GM12878 (cell line): Measurements from ENCODE around the gene AP3M1. TPM values are rescaled to one million over a fixed set of nuclear protein-coding genes. Genes with fewer than 3 reads are reported as not detected.

ENCODE experiments used
- ATAC-seq: fragments of 200-7000 bp; cut with Tn5 transposase; 3 replicates; pipeline ENCODE4 v1.9.1; 2020; ENCODE audit warnings: mild to moderate bottlenecking, moderate library complexity
- BruUV-seq: library from RNA; stranded (reverse); fragments of 400-500 nt; replicated peaks from 2 replicates; lab custom pipeline; 2021; lab: Mats Ljungman, UMichigan
- CTCF ChIA-PET: fragments of 300-600 bp; sonication (Branson Sonifier 250); formaldehyde crosslinking; extraction: SDS; loops from one replicate; lab custom pipeline; 2021; ENCODE audit warnings: inconsistent platforms; lab: Yijun Ruan, JAX
- POLR2A ChIA-PET: fragments of 350-600 bp; formaldehyde crosslinking; extraction: SDS; loops from one replicate; lab custom pipeline; 2021; ENCODE audit warnings: inconsistent platforms; lab: Charles Lee
- RAD21 ChIA-PET: fragments of 300-600 bp; sonication (Branson Sonifier 250); formaldehyde crosslinking; loops from one replicate; lab custom pipeline; 2023; ENCODE audit warnings: antibody characterized with exemption; ENCODE audit not compliant: unreplicated experiment; lab: Charles Lee
- SMC1A ChIA-PET: fragments of 300-600 bp; sonication (Branson Sonifier 250); formaldehyde crosslinking; loops from one replicate; lab custom pipeline; 2023; ENCODE audit not compliant: unreplicated experiment, uncharacterized antibody; lab: Charles Lee
- DNase-seq: peaks from one replicate; pipeline ENCODE4 v3.0.0-alpha.2; 2011; ENCODE audit warnings: low read depth, low spot score
- FAIRE-seq: peaks from 3 replicates; lab custom pipeline; 2011; peaks lifted over from hg19 to GRCh38; lab: Jason Lieb, UNC
- H2AFZ ChIP-seq: 2 replicates; pipeline ENCODE4 v1.6.0; 2011; ENCODE audit warnings: low read depth, low read length, control low read depth; ENCODE audit not compliant: control insufficient read depth
- H3K27ac ChIP-seq: 2 replicates; pipeline ENCODE4 v1.5.1; 2011; ENCODE audit warnings: control low read depth; ENCODE audit not compliant: control insufficient read depth, insufficient read depth
- H3K27me3 ChIP-seq, 2 experiments: replicated peaks in 1 of 2; 2 replicates each; pipeline versions ENCODE4 v1.6.0 to v1.6.1; 2011; ENCODE audit warnings: low read length in 1 of 2; ENCODE audit not compliant: control insufficient read depth in 2 of 2, insufficient read depth in 2 of 2
- H3K36me3 ChIP-seq, 2 experiments: 2 replicates each; pipeline ENCODE4 v1.5.1; 2011; ENCODE audit warnings: low read length in 1 of 2; ENCODE audit not compliant: control insufficient read depth in 2 of 2, insufficient read depth in 2 of 2
- H3K4me1 ChIP-seq: 2 replicates; pipeline ENCODE4 v1.6.1; 2011; ENCODE audit warnings: mild to moderate bottlenecking, low read length, moderate library complexity, mixed read lengths; ENCODE audit not compliant: control insufficient read depth, insufficient read depth
- H3K4me2 ChIP-seq: 2 replicates; pipeline ENCODE4 v1.6.0; 2011; ENCODE audit warnings: control low read depth; ENCODE audit not compliant: control insufficient read depth, insufficient read depth
- H3K4me3 ChIP-seq: fragments of 200-600 bp; sonication (generic); 2 replicates; pipeline ENCODE4 v1.5.1; 2016
- H3K79me2 ChIP-seq: 2 replicates; pipeline ENCODE4 v1.6.0; 2011; ENCODE audit warnings: low read length; ENCODE audit not compliant: control insufficient read depth, insufficient read depth
- H3K9ac ChIP-seq: 2 replicates; pipeline ENCODE4 v1.8.0; 2011; ENCODE audit warnings: low read length, control low read depth, mixed read lengths; ENCODE audit not compliant: control insufficient read depth, insufficient read depth
- H3K9me3 ChIP-seq: replicated peaks from 3 replicates; pipeline ENCODE4 v1.5.1; 2011; ENCODE audit warnings: mild to moderate bottlenecking, low read length; ENCODE audit not compliant: control insufficient read depth, insufficient read depth
- H4K20me1 ChIP-seq: 2 replicates; pipeline ENCODE4 v1.6.0; 2011; ENCODE audit not compliant: control insufficient read depth, insufficient read depth
- BACH1 ChIP-seq: fragments of 450-650 bp; IDR thresholded peaks from 2 replicates; pipeline ENCODE4 v1.6.1; 2017; ENCODE audit warnings: mild to moderate bottlenecking, borderline replicate concordance
- BCL11A ChIP-seq: IDR thresholded peaks from 2 replicates; pipeline ENCODE4 v1.6.1; 2011; ENCODE audit warnings: low read depth, low read length
- CHD4 ChIP-seq: fragments of 200-600 bp; sonication (generic); IDR thresholded peaks from 2 replicates; pipeline ENCODE4 v1.6.1; 2016; ENCODE audit warnings: mild to moderate bottlenecking
- HDAC2 ChIP-seq: fragments of 200-600 bp; sonication (generic); IDR thresholded peaks from 2 replicates; pipeline ENCODE4 v1.6.1; 2017
- IRF4 ChIP-seq: IDR thresholded peaks from 2 replicates; pipeline ENCODE4 v1.6.1; 2011; ENCODE audit warnings: low read depth, low read length
- JUNB ChIP-seq: IDR thresholded peaks from 2 replicates; pipeline ENCODE4 v1.6.1; 2016; ENCODE audit warnings: antibody characterized with exemption, mild to moderate bottlenecking
- NFIC ChIP-seq: IDR thresholded peaks from 2 replicates; pipeline ENCODE4 v1.6.1; 2012; ENCODE audit warnings: low read depth, mild to moderate bottlenecking, inconsistent platforms, low read length, moderate library complexity
- POU2F2 ChIP-seq: IDR thresholded peaks from 3 replicates; pipeline ENCODE4 v1.6.1; 2011; ENCODE audit warnings: low read depth, mild to moderate bottlenecking, low read length, borderline replicate concordance
- STAT3 ChIP-seq: IDR thresholded peaks from 2 replicates; pipeline ENCODE4 v1.6.1; 2011; ENCODE audit warnings: low read depth, low read length, improper control_type of control experiment
- SUPT20H ChIP-seq: IDR thresholded peaks from 2 replicates; pipeline ENCODE4 v1.6.1; 2011; ENCODE audit warnings: low read depth, mild to moderate bottlenecking, low read length, moderate library complexity, borderline replicate concordance; ENCODE audit not compliant: control insufficient read depth
- TCF7 ChIP-seq: IDR thresholded peaks from 2 replicates; pipeline ENCODE4 v1.6.1; 2014; ENCODE audit warnings: antibody characterized with exemption, borderline replicate concordance
- ZBED1 ChIP-seq: IDR thresholded peaks from 2 replicates; pipeline ENCODE4 v1.6.1; 2016; ENCODE audit warnings: borderline replicate concordance
- ZNF207 ChIP-seq: fragments of 450-650 bp; IDR thresholded peaks from 2 replicates; pipeline ENCODE4 v1.6.1; 2014; ENCODE audit warnings: antibody characterized with exemption, mild to moderate bottlenecking, borderline replicate concordance
- ZNF622 ChIP-seq: fragments of 450-650 bp; IDR thresholded peaks from 2 replicates; pipeline ENCODE4 v1.6.1; 2017; ENCODE audit warnings: mild to moderate bottlenecking, inconsistent platforms
- ZSCAN29 ChIP-seq: fragments of 450-650 bp; IDR thresholded peaks from 2 replicates; pipeline ENCODE4 v1.6.1; 2017; ENCODE audit warnings: mild to moderate bottlenecking, moderate library complexity
- WGBS: methylation state at CpG from one replicate; pipeline ENCODE4 v1.1.6; 2016; ENCODE audit warnings: low lambda C conversion rate; ENCODE audit not compliant: insufficient replicate concordance, insufficient coverage; ENCODE audit errors: missing lambda C conversion rate; 5-methylcytosine and 5-hydroxymethylcytosine counted together
- in situ Hi-C: fragments of 300-500 bp; cut with MboI; formaldehyde crosslinking; loops from 9 replicates; pipeline ENCODE4 v1.14.3; 2018; ENCODE audit warnings: mixed read lengths
- intact Hi-C: fragments of 100-400 bp; cut with micrococcal nuclease; formaldehyde crosslinking; loops from one replicate; pipeline ENCODE4 v1.14.2; 2022; ENCODE audit not compliant: unreplicated experiment
- polyA plus RNA-seq, 11 experiments: library from polyadenylated mRNA; depleted of rRNA in 4 of 11; unstranded in 6 of 11; stranded (reverse) in 5 of 11; fragments of >200 nt; fragmentation: Nextera tagmentation in 4 of 11; fragmentation: Illumina TruSeq in 1 of 11; extraction: Ambion mirVana in 4 of 11; extraction: Trizol in 1 of 11; gene quantifications; 1 replicate in 1 of 11; 2 replicates in 10 of 11; pipeline versions ENCODE4 v1.2.1 to v1.2.3, GENCODE V29; 2011 to 2016; ENCODE audit warnings: inconsistent platforms in 2 of 11, missing spikeins in 2 of 11, low read depth in 1 of 11
- total RNA-seq, 4 experiments: library from RNA; depleted of rRNA in 3 of 4; stranded (reverse); fragments of >200 nt in 3 of 4; fragmentation: Illumina TruSeq in 1 of 4; extraction: Trizol in 1 of 4; gene quantifications; 2 replicates each; pipeline versions ENCODE4 v1.2.1 to v1.2.3, GENCODE V29; 2013 to 2021
- TF ChIP-seq, protein P1 (sequence below): fragments of 450-650 bp; IDR thresholded peaks from 2 replicates; pipeline ENCODE4 v1.6.1; 2017; ENCODE audit warnings: antibody characterized with exemption, mild to moderate bottlenecking, moderate library complexity
- TF ChIP-seq, protein P2 (sequence below): IDR thresholded peaks from 2 replicates; pipeline ENCODE4 v1.6.1; 2012; ENCODE audit warnings: low read depth, low read length, improper control_type of control experiment
- TF ChIP-seq, protein P3 (sequence below): IDR thresholded peaks from 2 replicates; pipeline ENCODE4 v1.6.1; 2012; ENCODE audit warnings: mild to moderate bottlenecking, low read depth, low read length

Gene AP3M1
- total and polyA plus RNA-seq, 10 of the 15 experiments (the other 5 are each of a cell fraction or from before 2014, with no cell fraction given), result 22.1 to 83.4 (median 47.7) TPM

DNA sequence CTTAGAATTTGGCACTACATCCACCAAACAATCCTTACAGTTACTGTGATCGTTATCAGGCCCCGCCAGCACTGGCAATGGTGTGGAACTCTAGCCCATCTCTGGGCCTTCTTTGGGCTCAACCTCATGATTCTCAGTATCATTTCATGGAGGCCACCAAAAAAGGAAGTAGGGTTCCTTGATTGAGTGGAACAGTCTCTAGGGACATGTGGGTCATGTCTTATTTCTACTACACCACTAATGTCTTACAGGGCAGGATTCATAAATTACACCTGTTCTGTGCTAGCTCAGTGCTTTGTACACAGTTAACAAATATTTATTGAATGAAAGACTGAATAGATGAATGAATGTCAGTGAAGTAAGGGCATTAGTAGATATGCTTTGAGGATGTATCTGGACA lies 53.9 kb downstream of the AP3M1 start:
- RAD21 ChIA-PET, result interaction anchor here (1.0 to 2.5 kb wide), 7 partner anchors 16 to 216 kb away, joined by 3 to 13 read pairs (median 6); no protein-coding TSS in a partner anchor
- in situ Hi-C loops, result loop anchor here (25.0 kb wide), 1 partner anchor 209 kb away; no protein-coding TSS in a partner anchor
- 7% methylated on average over 2 of the region's 2 CpGs for WGBS
- H2AFZ ChIP-seq, result no peak overlapping the region; the same call in 1 of the 2 replicates
- H3K4me1 ChIP-seq, result peaks cover 8% of the 10 kb centered on the region
- FAIRE-seq (peak; percentile 18), ATAC-seq (peak; percentile 99), DNase-seq (peak; percentile 69)
- H3K36me3 ChIP-seq, result peaks cover 0 to 14% of the 10 kb centered on the region in 2 experiments; a peak in 1 of 4 replicates
- H3K27me3 ChIP-seq, result no peaks in the 10 kb centered on the region
- H3K4me3 ChIP-seq, result no peak overlapping the region
- SMC1A ChIA-PET, result interaction anchor here (0.7 to 3.1 kb wide), 14 partner anchors 12 to 217 kb away, joined by 3 to 31 read pairs (median 4); partner anchors contain the start of genes ADK and AP3M1
- CTCF ChIA-PET, result interaction anchor here (0.9 to 13.9 kb wide), 11 partner anchors 11 to 217 kb away, joined by 3 to 185 read pairs (median 4); no protein-coding TSS in a partner anchor
- H3K4me2 ChIP-seq, result peak overlapping the region; percentile 51
- no TSS peak for BruUV-seq
- intact Hi-C loops, result loop anchor here (5.0 kb wide), 1 partner anchor 139 kb away; no protein-coding TSS in a partner anchor
- POLR2A ChIA-PET, result interaction anchor here (0.6 to 1.2 kb wide), 4 partner anchors 18 to 163 kb away, joined by 3 to 5 read pairs (median 4); no protein-coding TSS in a partner anchor
- H3K9ac ChIP-seq, result no peak overlapping the region
- no peaks in the 10 kb centered on the region for H4K20me1 ChIP-seq
- H3K27ac ChIP-seq, result peak overlapping the region; percentile 30; the same call in 1 of the 2 replicates
- H3K79me2 ChIP-seq, result no peaks in the 10 kb centered on the region
- no peaks in the 10 kb centered on the region for H3K9me3 ChIP-seq
- TF ChIP-seq IRF4, result peak; percentile 67; the same call in 1 of the 2 replicates
- no peak for TF ChIP-seq HDAC2
- no peak for TF ChIP-seq STAT3
- TF ChIP-seq NFIC, result peak; percentile 64; the same call in 1 of the 2 replicates
- TF ChIP-seq SUPT20H, result no peak
- TF ChIP-seq, protein P1, sequence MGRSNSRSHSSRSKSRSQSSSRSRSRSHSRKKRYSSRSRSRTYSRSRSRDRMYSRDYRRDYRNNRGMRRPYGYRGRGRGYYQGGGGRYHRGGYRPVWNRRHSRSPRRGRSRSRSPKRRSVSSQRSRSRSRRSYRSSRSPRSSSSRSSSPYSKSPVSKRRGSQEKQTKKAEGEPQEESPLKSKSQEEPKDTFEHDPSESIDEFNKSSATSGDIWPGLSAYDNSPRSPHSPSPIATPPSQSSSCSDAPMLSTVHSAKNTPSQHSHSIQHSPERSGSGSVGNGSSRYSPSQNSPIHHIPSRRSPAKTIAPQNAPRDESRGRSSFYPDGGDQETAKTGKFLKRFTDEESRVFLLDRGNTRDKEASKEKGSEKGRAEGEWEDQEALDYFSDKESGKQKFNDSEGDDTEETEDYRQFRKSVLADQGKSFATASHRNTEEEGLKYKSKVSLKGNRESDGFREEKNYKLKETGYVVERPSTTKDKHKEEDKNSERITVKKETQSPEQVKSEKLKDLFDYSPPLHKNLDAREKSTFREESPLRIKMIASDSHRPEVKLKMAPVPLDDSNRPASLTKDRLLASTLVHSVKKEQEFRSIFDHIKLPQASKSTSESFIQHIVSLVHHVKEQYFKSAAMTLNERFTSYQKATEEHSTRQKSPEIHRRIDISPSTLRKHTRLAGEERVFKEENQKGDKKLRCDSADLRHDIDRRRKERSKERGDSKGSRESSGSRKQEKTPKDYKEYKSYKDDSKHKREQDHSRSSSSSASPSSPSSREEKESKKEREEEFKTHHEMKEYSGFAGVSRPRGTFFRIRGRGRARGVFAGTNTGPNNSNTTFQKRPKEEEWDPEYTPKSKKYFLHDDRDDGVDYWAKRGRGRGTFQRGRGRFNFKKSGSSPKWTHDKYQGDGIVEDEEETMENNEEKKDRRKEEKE, result no peak
- no peak; the same call in 1 of the 2 replicates for TF ChIP-seq ZBED1
- TF ChIP-seq BACH1, result no peak
- no peak for TF ChIP-seq ZNF622
- TF ChIP-seq CHD4, result no peak
- TF ChIP-seq TCF7, result no peak
- TF ChIP-seq ZSCAN29, result no peak
- TF ChIP-seq, protein P2, sequence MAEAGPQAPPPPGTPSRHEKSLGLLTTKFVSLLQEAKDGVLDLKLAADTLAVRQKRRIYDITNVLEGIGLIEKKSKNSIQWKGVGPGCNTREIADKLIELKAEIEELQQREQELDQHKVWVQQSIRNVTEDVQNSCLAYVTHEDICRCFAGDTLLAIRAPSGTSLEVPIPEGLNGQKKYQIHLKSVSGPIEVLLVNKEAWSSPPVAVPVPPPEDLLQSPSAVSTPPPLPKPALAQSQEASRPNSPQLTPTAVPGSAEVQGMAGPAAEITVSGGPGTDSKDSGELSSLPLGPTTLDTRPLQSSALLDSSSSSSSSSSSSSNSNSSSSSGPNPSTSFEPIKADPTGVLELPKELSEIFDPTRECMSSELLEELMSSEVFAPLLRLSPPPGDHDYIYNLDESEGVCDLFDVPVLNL, result no peak
- TF ChIP-seq, protein P3, sequence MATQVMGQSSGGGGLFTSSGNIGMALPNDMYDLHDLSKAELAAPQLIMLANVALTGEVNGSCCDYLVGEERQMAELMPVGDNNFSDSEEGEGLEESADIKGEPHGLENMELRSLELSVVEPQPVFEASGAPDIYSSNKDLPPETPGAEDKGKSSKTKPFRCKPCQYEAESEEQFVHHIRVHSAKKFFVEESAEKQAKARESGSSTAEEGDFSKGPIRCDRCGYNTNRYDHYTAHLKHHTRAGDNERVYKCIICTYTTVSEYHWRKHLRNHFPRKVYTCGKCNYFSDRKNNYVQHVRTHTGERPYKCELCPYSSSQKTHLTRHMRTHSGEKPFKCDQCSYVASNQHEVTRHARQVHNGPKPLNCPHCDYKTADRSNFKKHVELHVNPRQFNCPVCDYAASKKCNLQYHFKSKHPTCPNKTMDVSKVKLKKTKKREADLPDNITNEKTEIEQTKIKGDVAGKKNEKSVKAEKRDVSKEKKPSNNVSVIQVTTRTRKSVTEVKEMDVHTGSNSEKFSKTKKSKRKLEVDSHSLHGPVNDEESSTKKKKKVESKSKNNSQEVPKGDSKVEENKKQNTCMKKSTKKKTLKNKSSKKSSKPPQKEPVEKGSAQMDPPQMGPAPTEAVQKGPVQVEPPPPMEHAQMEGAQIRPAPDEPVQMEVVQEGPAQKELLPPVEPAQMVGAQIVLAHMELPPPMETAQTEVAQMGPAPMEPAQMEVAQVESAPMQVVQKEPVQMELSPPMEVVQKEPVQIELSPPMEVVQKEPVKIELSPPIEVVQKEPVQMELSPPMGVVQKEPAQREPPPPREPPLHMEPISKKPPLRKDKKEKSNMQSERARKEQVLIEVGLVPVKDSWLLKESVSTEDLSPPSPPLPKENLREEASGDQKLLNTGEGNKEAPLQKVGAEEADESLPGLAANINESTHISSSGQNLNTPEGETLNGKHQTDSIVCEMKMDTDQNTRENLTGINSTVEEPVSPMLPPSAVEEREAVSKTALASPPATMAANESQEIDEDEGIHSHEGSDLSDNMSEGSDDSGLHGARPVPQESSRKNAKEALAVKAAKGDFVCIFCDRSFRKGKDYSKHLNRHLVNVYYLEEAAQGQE, result no peak
- TF ChIP-seq ZNF207, result no peak
- TF ChIP-seq JUNB, result peak; percentile 77
- peak; percentile 72 for TF ChIP-seq BCL11A
- TF ChIP-seq POU2F2, result peak; percentile 39; the same call in 1 of the 3 replicates
